Activated CD8-positive, alpha-beta memory T cell treated with anti-CD3 and anti-CD28 coated beads for 48 hours (primary cell): Measurements from ENCODE around the gene CHAF1B.
"Not testable (repeated sequence)": the region's sequence is repeated elsewhere in the genome, so short reads cannot be mapped to it uniquely, and the experiment has no call there.

Source experiments
- DNase-seq, 3 experiments: peaks; one replicate each; pipeline ENCODE4 v3.0.0-alpha.2; 2020; ENCODE audit warnings: low read depth in 2 of 3, low spot score in 2 of 3

The CHAF1B gene

GRCh38 chr21:36385233-36386030 lies at the start of gene CHAF1B:
CHAF1B (plus strand) TSS chr21:36385392; CDS start chr21:36386137, 745 bp downstream.
- DNase-seq: peak; percentile 66 to 85 (median 73)

DNA sequence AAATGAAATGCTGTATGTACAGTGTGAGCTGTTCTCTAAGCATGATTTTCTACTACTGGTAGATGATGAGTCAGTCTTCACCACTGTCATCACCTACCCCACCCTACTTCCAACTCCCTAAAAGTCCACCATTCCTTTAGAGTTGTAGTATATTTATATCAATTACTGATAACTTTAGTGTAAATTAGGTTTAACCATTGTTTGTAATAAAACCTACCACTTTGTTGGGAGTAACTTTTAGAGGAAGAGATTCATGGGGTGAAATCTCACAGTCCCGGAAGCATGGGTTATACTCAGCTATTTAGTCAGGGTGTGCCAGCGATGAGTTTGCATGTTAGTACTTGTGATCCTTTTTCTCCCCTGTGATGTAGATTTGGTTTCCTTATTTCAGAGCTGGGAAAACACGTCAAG lies 48.1 kb upstream of the CHAF1B start:
- no peak for DNase-seq

DNA sequence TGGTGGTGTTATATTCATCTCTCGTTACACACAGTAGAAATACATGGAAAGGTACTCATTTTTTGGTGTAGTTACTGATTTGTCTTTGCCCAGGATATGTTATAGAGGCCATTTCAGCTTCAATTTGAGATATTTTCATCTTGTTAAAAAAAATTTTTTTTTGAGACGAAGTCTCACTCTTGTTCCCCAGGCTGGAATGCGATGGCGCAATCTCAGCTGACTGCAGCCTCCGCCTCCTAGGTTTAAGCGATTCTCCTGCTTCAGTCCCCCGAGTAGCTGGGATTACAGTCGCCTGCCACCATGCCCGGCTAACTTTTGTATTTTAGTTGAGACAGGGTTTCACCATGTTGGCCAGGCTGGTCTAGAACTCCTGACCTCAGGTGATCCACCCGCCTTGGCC lies 46.2 kb upstream of the CHAF1B start:
- DNase-seq: no peak

- DNase-seq: not testable (repeated sequence)
These were observed 42.6 kb upstream of the CHAF1B start for GRCh38 chr21:36342581-36342980.

GRCh38 chr21:36344931-36345330 lies 40.3 kb upstream of the CHAF1B start:
- DNase-seq: no peak

DNA sequence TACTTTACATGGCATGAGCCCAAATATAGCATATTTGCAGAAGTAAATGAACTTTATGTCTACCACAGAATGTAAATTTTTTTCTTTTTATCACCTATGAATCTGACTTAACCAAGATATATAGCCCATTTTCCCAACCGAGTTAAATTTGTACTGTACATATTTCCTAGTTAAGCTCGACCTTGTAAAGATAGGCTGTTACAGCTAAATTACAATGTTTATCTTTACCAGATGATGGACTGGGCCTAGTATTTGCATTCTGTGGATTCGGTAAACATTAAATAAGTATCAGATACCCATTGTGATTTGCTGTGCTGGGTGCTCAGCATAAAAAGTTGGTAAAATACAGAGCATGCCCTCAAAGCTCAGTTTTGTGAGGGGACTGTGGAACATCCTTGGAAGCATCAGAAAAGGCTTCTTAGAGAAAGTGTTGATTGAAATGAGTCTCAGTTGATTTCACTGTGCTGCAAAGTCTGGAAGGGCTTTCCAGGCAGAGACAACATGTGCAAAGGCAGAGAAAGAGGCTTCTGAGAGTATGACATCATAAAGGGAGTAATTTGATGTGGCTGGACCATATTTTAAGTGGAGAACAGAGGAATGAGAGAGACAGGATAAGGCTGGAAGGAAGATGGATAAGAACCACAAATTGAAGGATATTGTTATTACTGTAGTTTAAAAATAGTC lies 37.8 kb upstream of the CHAF1B start:
- no peak for DNase-seq

DNA sequence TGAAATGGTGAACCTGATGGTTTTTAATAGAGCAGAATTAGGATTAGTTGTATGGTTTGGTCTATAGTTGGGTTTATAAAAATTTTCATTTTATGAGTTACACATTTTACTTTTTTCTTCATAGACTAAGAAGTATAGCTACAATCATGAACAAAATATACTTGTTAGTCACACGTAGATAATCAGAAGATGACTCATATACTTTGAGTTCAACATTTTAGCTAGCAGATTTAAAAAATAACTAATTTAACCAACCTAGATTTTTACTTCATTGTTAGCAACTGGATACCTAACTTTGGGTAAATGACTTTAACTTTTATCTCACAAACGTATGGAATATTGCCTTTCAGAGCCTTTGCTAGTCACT lies 37.2 kb upstream of the CHAF1B start:
- DNase-seq: no peak

DNA sequence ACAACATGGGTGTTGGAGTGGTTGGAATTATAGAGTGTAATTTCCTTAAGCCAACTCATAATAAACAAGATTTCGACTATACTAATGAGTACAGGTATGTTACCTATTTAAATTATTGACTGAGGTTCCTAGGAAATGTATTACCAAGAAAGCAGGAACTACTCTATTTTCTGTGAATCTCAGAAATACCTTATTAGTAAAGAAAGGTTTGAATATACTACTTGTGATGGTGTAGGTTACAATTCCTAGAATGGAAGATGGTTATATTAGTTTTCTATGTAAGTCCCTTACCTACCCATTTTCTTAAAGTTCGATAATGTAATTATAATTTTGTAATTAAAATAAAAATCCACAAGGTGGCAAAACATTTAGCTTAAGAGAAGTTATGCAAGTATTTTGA lies 35.9 kb upstream of the CHAF1B start:
- no peak for DNase-seq

GRCh38 chr21:36350282-36350910 lies 34.8 kb upstream of the CHAF1B start:
- DNase-seq: no peak

- no peak for DNase-seq
These were observed 30.1 kb upstream of the CHAF1B start for GRCh38 chr21:36354918-36355680.

DNA sequence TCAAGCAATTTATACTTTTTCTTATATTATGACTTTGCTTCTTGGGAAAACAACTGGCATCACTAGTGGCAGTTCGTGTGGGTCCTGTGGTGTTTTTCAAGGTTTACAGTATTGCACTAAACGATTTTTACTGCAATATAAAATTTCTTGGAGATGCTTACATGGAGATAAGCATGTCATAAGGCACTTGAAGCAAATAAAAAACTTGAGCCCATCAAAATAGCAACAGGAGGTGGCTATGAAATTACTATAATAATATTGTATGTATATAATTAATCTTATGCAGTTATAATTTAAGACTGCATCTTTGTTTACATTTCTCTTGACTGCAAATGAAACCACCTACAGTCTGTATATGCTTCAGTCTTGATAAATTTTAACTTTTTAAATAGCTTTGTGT lies 29.3 kb upstream of the CHAF1B start:
- DNase-seq: no peak

GRCh38 chr21:36359185-36359584 lies 26.0 kb upstream of the CHAF1B start:
- no peak for DNase-seq

DNA sequence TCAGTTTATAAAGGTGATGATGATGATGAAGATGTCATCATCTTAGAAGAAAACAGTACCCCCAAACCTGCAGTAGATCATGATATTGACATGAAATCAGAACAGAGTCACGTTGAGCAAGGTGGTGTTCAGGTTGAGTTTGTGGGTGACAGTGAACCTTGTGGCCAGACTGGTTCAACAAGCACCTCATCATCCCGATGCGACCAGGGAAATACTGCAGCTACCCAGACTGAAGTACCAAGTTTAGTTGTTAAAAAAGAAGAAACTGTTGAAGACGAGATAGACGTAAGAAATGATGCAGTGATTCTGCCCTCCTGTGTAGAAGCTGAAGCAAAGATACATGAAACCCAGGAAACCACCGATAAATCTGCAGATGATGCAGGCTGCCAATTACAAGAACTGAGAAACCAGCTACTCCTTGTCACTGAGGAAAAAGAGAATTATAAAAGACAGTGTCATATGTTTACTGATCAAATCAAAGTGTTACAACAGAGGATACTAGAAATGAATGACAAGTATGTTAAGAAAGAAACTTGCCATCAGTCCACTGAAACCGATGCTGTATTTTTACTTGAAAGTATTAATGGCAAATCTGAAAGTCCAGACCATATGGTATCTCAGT lies 16.0 kb upstream of the CHAF1B start:
- no peak for DNase-seq

- no peak for DNase-seq
These were observed 9.2 kb upstream of the CHAF1B start for GRCh38 chr21:36375994-36376393.

DNA sequence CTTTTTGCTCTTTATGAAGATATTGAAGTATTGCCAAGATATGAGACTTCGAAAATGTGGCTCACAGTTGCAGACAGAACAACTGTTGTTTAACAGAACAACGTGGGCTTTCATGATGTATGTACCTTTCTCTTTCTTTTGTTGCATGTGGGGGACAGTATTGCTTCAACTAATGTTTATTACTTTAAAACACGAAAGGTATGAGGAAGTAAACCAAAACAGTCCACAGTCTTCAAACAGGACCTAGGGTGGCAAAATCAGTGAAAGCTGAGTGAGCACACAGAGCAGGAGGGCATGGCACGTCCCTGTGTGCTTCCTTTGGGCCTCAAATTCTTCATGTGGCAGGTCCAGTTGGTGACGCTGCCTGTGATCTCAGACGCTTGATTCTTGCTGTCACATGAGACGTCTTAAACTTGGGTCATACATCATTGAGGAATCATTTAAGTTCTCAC lies 7.8 kb upstream of the CHAF1B start:
- DNase-seq: no peak

- no peak for DNase-seq
These were observed 5.9 kb upstream of the CHAF1B start for GRCh38 chr21:36379251-36379650.

DNA sequence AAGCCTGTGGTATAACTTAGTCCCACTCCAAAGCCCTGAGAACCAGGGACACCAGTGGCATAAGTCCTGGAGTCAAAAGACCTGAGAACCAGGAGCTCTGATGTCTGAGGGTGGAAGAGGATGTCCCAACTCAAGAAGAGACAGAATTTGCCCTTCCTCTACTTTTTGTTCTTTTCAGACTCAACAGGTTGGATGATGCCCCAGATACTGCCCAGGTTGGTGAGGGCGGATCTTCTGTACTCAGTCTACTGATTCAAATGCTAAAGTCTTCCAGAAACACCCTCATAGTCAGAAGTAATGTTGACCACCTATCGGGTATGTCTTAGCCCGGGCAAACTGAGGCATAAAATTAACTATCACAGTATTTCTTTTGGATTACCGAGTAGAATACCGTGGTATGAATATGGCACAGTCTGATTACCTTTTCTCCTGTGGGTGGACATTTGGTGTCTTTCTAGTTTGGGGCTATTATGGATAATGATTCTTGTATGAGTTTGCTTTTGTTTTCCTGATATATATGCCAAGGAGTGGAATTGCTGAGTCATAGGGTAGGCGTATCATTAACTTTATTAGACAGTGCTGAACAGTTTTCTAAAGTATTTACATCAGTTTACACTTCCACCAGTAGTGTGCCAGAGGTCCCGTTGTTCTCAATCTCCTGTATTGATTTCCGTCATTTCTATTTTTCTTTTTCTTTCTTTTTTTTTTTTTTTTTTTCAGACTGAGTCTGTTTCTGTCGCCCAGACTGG lies 3.2 kb upstream of the CHAF1B start:
- no peak for DNase-seq

DNA sequence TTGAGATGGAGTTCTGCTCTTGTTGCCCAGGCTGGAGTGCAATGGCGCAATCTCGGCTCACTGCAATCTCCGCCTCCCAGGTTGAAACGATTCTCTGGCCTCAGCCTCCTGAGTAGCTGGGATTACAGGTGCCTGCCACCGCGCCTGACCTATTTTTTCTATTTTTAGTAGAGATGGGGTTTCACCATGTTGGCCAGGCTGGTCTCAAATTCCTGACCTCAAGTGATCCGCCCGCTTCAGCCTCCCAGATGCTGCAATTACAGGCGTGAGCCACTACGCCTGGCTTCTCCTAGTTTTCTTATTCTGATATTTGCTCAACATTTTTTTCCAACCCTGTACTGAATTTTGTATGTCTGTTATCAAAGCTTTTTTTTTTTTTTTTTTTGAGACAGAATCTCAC lies 2.5 kb upstream of the CHAF1B start:
- DNase-seq: not testable (repeated sequence)

- no peak for DNase-seq
These were observed 333 bp upstream of the CHAF1B start for GRCh38 chr21:36384885-36385232.

- DNase-seq: no peak
These were observed 945 bp downstream of the CHAF1B start for GRCh38 chr21:36386031-36386642.
